C4-2B (cell line): Measurements from ENCODE around the gene NR3C2.

Source experiments
- CTCF ChIP-seq: fragments of 450-650 bp; conservative IDR thresholded peaks from 2 replicates; pipeline ENCODE4 v1.5.1; 2017; ENCODE audit warnings: mild to moderate bottlenecking
- ZFX ChIP-seq: fragments of 450-650 bp; IDR thresholded peaks from 2 replicates; pipeline ENCODE4 v1.6.1; 2017

DNA sequence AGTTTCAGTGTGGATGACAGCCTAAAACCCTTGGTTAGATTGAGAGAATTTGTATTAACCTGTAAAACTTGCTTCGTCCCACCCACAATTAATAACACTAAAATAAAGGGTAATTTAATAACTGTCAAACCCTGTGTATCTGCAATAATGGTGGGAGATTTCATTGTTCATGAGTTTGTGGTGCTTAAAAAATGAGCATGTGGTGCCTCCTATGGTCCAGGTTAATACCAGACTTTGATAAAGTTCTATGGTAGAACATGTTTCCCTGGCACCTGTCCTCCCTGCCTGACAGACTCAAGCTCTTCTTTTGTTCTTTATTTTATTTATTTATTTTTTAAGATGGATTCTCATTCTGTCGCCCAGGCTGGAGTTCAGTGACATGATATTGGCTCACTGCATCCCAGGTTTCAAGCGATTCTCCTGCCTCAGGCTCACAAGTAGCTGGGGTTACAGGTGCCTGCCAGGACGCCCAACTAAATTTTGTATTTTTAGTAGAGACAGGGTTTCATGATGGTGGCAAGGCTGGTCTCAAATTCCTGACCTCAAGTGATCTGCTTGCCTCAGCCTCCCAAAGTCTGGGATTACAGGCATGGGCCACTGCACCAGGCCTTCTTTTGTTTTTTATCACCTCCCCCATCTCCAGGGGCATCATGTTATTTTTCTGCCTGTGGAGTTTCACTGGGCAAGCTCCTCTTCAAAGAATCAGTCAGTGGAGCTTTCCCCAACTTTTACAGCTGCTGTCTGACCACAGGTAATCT is 289.2 kb downstream of the NR3C2 start:
- TF ChIP-seq CTCF (no peak; the same call in 1 of the 2 replicates), ZFX (no peak)
